ENCODE data around the gene HTR3D.
A peak's percentile ranks its signal among the peaks of the same experiment; 100 is the strongest.

DNA sequence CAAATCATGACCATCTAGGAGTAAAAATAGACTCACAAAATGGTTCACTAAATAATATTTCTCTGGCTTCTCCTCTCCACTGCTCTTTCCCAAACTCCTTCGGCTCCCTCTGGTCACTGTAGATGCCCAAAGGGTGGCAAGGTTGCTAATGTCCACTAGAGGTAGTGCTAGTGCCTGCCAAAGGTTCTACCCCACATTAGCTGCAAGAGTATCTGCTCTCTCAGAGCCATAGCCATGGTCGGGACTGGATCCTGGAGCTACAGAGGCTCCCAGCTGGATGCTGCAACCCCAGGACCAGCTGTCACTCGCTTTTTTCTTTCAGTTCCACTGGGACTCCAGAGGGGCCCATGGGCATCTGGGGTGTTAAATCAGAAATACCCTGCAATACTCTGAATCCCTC, 8.5 kb downstream of the HTR3D start:
- TF ChIP-seq, protein P1, sequence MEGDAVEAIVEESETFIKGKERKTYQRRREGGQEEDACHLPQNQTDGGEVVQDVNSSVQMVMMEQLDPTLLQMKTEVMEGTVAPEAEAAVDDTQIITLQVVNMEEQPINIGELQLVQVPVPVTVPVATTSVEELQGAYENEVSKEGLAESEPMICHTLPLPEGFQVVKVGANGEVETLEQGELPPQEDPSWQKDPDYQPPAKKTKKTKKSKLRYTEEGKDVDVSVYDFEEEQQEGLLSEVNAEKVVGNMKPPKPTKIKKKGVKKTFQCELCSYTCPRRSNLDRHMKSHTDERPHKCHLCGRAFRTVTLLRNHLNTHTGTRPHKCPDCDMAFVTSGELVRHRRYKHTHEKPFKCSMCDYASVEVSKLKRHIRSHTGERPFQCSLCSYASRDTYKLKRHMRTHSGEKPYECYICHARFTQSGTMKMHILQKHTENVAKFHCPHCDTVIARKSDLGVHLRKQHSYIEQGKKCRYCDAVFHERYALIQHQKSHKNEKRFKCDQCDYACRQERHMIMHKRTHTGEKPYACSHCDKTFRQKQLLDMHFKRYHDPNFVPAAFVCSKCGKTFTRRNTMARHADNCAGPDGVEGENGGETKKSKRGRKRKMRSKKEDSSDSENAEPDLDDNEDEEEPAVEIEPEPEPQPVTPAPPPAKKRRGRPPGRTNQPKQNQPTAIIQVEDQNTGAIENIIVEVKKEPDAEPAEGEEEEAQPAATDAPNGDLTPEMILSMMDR (IDR thresholded peaks at IDR 0.05), result peak; percentile 48 to 68 (median 58)
- TF ChIP-seq POLR2A (IDR thresholded peaks at IDR 0.05), result no peak
